MM.1S (cell line): ENCODE measurements around the gene LPIN1.

Experiments
- EZH2 ChIP-seq: fragments of 300-600 bp; sonication (generic); optimal IDR thresholded peaks from 2 replicates; pipeline ENCODE3; 2017; ENCODE audit warnings: low read depth, mild to moderate bottlenecking, antibody characterized with exemption, low read length, mixed read lengths
- EZH2phosphoT487 ChIP-seq: fragments of 300-600 bp; sonication (generic); IDR thresholded peaks from 2 replicates; pipeline ENCODE4 v1.6.1; 2018; ENCODE audit warnings: antibody characterized with exemption, low read length
- TF ChIP-seq, protein P1 (sequence below): fragments of 300-600 bp; sonication (generic); IDR thresholded peaks from 2 replicates; pipeline ENCODE4 v1.5.1; 2016; ENCODE audit warnings: antibody characterized with exemption, low read length, mixed read lengths

GRCh38 chr2:11705711-11706110, 40.7 kb upstream of the LPIN1 start:
- TF ChIP-seq, protein P1, sequence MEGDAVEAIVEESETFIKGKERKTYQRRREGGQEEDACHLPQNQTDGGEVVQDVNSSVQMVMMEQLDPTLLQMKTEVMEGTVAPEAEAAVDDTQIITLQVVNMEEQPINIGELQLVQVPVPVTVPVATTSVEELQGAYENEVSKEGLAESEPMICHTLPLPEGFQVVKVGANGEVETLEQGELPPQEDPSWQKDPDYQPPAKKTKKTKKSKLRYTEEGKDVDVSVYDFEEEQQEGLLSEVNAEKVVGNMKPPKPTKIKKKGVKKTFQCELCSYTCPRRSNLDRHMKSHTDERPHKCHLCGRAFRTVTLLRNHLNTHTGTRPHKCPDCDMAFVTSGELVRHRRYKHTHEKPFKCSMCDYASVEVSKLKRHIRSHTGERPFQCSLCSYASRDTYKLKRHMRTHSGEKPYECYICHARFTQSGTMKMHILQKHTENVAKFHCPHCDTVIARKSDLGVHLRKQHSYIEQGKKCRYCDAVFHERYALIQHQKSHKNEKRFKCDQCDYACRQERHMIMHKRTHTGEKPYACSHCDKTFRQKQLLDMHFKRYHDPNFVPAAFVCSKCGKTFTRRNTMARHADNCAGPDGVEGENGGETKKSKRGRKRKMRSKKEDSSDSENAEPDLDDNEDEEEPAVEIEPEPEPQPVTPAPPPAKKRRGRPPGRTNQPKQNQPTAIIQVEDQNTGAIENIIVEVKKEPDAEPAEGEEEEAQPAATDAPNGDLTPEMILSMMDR: no peak
- no peak for TF ChIP-seq EZH2
- no peak for TF ChIP-seq EZH2phosphoT487
